Fibroblast of pulmonary artery (primary cell): ENCODE results near the gene NBEA.

Source experiments
- DNase-seq: peaks from one replicate; pipeline ENCODE4 v3.0.0-alpha.2; 2010; ENCODE audit warnings: low read depth
- H3K4me3 ChIP-seq: replicated peaks from 2 replicates; pipeline ENCODE4 v1.5.1; 2011; ENCODE audit warnings: low read depth, mild to moderate bottlenecking, control low read depth, low read length, moderate library complexity
- CTCF ChIP-seq: IDR thresholded peaks from 2 replicates; pipeline ENCODE4 v1.5.1; 2011; ENCODE audit warnings: mild to moderate bottlenecking, control low read depth, low read length, inconsistent platforms; ENCODE audit errors: missing control alignments

NBEA gene

GRCh38 chr13:35225582-35225981, 283.5 kb downstream of the NBEA start:
- TF ChIP-seq CTCF, result no peak
- no peak for DNase-seq
- no peak overlapping the region for H3K4me3 ChIP-seq

GRCh38 chr13:35228536-35228935, 286.5 kb downstream of the NBEA start:
- no peak overlapping the region for H3K4me3 ChIP-seq
- no peak for DNase-seq
- TF ChIP-seq CTCF, result no peak

- H3K4me3 ChIP-seq, result no peak overlapping the region
- DNase-seq, result no peak
- TF ChIP-seq CTCF, result no peak
Observed at GRCh38 chr13:35231426-35231825, 289.4 kb downstream of the NBEA start.

- no peak for TF ChIP-seq CTCF
- H3K4me3 ChIP-seq, result no peak overlapping the region
- no peak for DNase-seq
Observed at GRCh38 chr13:35238274-35238673, 296.2 kb downstream of the NBEA start.

- no peak for DNase-seq
- no peak overlapping the region for H3K4me3 ChIP-seq
- no peak for TF ChIP-seq CTCF
Observed at GRCh38 chr13:35252536-35253205, 310.6 kb downstream of the NBEA start.

GRCh38 chr13:35255241-35255640, 313.2 kb downstream of the NBEA start:
- H3K4me3 ChIP-seq, result no peak overlapping the region
- DNase-seq, result no peak
- TF ChIP-seq CTCF, result no peak

- no peak for TF ChIP-seq CTCF
- no peak for DNase-seq
- H3K4me3 ChIP-seq, result no peak overlapping the region
Observed at GRCh38 chr13:35256459-35257148, 314.5 kb downstream of the NBEA start.
